HCT116 (cell line): ENCODE data around the gene ZNF423. TPM values are rescaled to one million over a fixed set of nuclear protein-coding genes. Genes with fewer than 3 reads are reported as not detected.

Experiments
- ATAC-seq: fragments of 200-7000 bp; cut with Tn5 transposase; 2 replicates; pipeline ENCODE4 v1.9.1; 2020; ENCODE audit warnings: mild to moderate bottlenecking, moderate library complexity
- BruUV-seq: library from RNA; stranded (reverse); fragments of 400-500 nt; replicated peaks from 2 replicates; lab custom pipeline; 2021; lab: Mats Ljungman, UMichigan
- CTCF ChIA-PET: fragments of 300-600 bp; sonication (Branson Sonifier 250); formaldehyde crosslinking; loops from one replicate; lab custom pipeline; 2021; ENCODE audit warnings: antibody characterized with exemption; lab: Charles Lee
- POLR2A ChIA-PET: fragments of 300-600, 350-600 bp; sonication (Branson Sonifier 250); formaldehyde crosslinking; loops from one replicate; lab custom pipeline; 2021; ENCODE audit warnings: antibody characterized with exemption; lab: Charles Lee
- RAD21 ChIA-PET, 2 experiments: fragments of 300-600 bp; sonication (Branson Sonifier 250); formaldehyde crosslinking; loops; one replicate each; lab custom pipeline; 2023; ENCODE audit warnings: low total read pairs in 2 of 2; ENCODE audit not compliant: uncharacterized antibody in 2 of 2, unreplicated experiment in 2 of 2, low non-redundant PET in 1 of 2; lab: Charles Lee
- DNase-seq: peaks from one replicate; pipeline ENCODE4 v3.0.0-alpha.2; 2010; ENCODE audit warnings: low read depth, low spot score
- H2AFZ ChIP-seq: fragments of 200-600 bp; shearing (Covaris generic), sonication (generic); 2 replicates; pipeline ENCODE4 v1.6.1; 2017; ENCODE audit warnings: low read depth, mixed run types, mixed read lengths, antibody characterized with exemption, low read length; ENCODE audit not compliant: poor library complexity, severe bottlenecking
- H3K27ac ChIP-seq: 2 replicates; pipeline ENCODE4 v1.5.1; 2012; ENCODE audit warnings: low read depth, low read length
- H3K27me3 ChIP-seq: fragments of 200-600 bp; sonication (generic); 2 replicates; pipeline ENCODE4 v1.6.1; 2016; ENCODE audit warnings: mixed run types, low read length, mixed read lengths; ENCODE audit not compliant: insufficient read depth
- H3K36me3 ChIP-seq, 2 experiments: fragments of 200-500 bp in 1 of 2; fragments of 200-600 bp in 1 of 2; sonication (Bioruptor generic) in 1 of 2; sonication (generic) in 1 of 2; 2 replicates each; pipeline versions ENCODE4 v1.5.1 to v1.6.1; 2014 to 2016; ENCODE audit warnings: low read length in 2 of 2, inconsistent platforms in 1 of 2, mixed read lengths in 1 of 2, mixed run types in 1 of 2; ENCODE audit not compliant: insufficient read depth in 2 of 2, control insufficient read depth in 1 of 2
- H3K4me1 ChIP-seq, 2 experiments: fragments of 200-600 bp in 1 of 2; sonication (generic) in 1 of 2; 2 replicates each; pipeline versions ENCODE4 v1.5.1 to v1.6.1; 2012 to 2017; ENCODE audit warnings: low read length in 2 of 2, inconsistent platforms in 1 of 2, mild to moderate bottlenecking in 1 of 2, mixed read lengths in 1 of 2, mixed run types in 1 of 2, moderate library complexity in 1 of 2; ENCODE audit not compliant: insufficient read depth in 2 of 2, control insufficient read depth in 1 of 2
- H3K4me2 ChIP-seq: fragments of 200-600 bp; sonication (generic); 2 replicates; pipeline ENCODE4 v1.6.1; 2017; ENCODE audit warnings: mixed run types, low read length, mixed read lengths
- H3K4me3 ChIP-seq, 2 experiments: fragments of 200-600 bp in 1 of 2; sonication (generic) in 1 of 2; replicated peaks in 1 of 2; 2 replicates each; pipeline ENCODE4 v1.5.1; 2011 to 2016; ENCODE audit warnings: low read length in 2 of 2, control low read depth in 1 of 2, low read depth in 1 of 2, mild to moderate bottlenecking in 1 of 2, mixed read lengths in 1 of 2, mixed run types in 1 of 2
- H3K79me2 ChIP-seq: fragments of 200-600 bp; sonication (generic); 2 replicates; pipeline ENCODE4 v1.6.1; 2017; ENCODE audit warnings: mild to moderate bottlenecking, mixed run types, low read length, moderate library complexity, mixed read lengths; ENCODE audit not compliant: insufficient read depth
- H3K9ac ChIP-seq: fragments of 200-600 bp; sonication (generic); 2 replicates; pipeline ENCODE4 v1.6.1; 2016; ENCODE audit warnings: low read length, mixed read lengths
- H3K9me2 ChIP-seq: fragments of 200-600 bp; sonication (generic), shearing (Covaris generic); 2 replicates; pipeline ENCODE4 v1.6.1; 2017; ENCODE audit warnings: mixed run types, mild to moderate bottlenecking, moderate library complexity; ENCODE audit not compliant: insufficient read depth
- H3K9me3 ChIP-seq, 2 experiments: fragments of 200-500 bp in 1 of 2; fragments of 200-600 bp in 1 of 2; sonication (Bioruptor generic) in 1 of 2; sonication (generic) in 1 of 2; 2 replicates each; pipeline ENCODE4 v1.6.1; 2014 to 2017; ENCODE audit warnings: low read length in 2 of 2, mixed read lengths in 2 of 2, inconsistent platforms in 1 of 2, low read depth in 1 of 2, mild to moderate bottlenecking in 1 of 2, mixed run types in 1 of 2, moderate library complexity in 1 of 2; ENCODE audit not compliant: control insufficient read depth in 1 of 2, insufficient read depth in 1 of 2
- H4K20me1 ChIP-seq: fragments of 200-600 bp; sonication (generic), shearing (Covaris generic); 2 replicates; pipeline ENCODE4 v1.6.1; 2017; ENCODE audit warnings: mixed run types, mild to moderate bottlenecking, moderate library complexity; ENCODE audit not compliant: insufficient read depth
- CTCF ChIP-seq, 3 experiments: fragments of 200-600 bp in 1 of 3; sonication (generic) in 1 of 3; IDR thresholded peaks in 2 of 3; conservative IDR thresholded peaks in 1 of 3; 2 replicates each; pipeline ENCODE4 v1.5.1; 2012 to 2017; ENCODE audit warnings: low read depth in 2 of 3, low read length in 2 of 3, antibody characterized with exemption in 1 of 3, borderline replicate concordance in 1 of 3, control low read depth in 1 of 3, mild to moderate bottlenecking in 1 of 3, mixed read lengths in 1 of 3, mixed run types in 1 of 3, moderate library complexity in 1 of 3; ENCODE audit not compliant: insufficient read depth in 1 of 3
- EGR1 ChIP-seq: IDR thresholded peaks from 2 replicates; pipeline ENCODE4 v1.6.1; 2012; ENCODE audit warnings: low read depth
- ELF1 ChIP-seq: IDR thresholded peaks from 2 replicates; pipeline ENCODE4 v1.6.1; 2012; ENCODE audit warnings: low read depth, borderline replicate concordance
- MAX ChIP-seq: IDR thresholded peaks from 2 replicates; pipeline ENCODE4 v1.6.1; 2012
- POLR2AphosphoS5 ChIP-seq: IDR thresholded peaks from 2 replicates; pipeline ENCODE4 v1.6.1; 2011; ENCODE audit warnings: mild to moderate bottlenecking, low read depth, low read length, moderate library complexity
- SIN3A ChIP-seq: IDR thresholded peaks from 2 replicates; pipeline ENCODE4 v1.6.1; 2012; ENCODE audit warnings: low read depth
- SP1 ChIP-seq: IDR thresholded peaks from 2 replicates; pipeline ENCODE4 v1.6.1; 2012; ENCODE audit warnings: low read depth
- SRF ChIP-seq: IDR thresholded peaks from 2 replicates; pipeline ENCODE4 v1.6.1; 2012; ENCODE audit warnings: low read depth
- TCF7L2 ChIP-seq: IDR thresholded peaks from 2 replicates; pipeline ENCODE4 v1.7.0; 2011; ENCODE audit warnings: borderline replicate concordance, inconsistent platforms; ENCODE audit not compliant: insufficient read depth, insufficient read length; ENCODE audit errors: extremely low read depth
- YY1 ChIP-seq: IDR thresholded peaks from 2 replicates; pipeline ENCODE4 v1.6.1; 2011; ENCODE audit warnings: low read length, low read depth, moderate library complexity, mild to moderate bottlenecking; ENCODE audit not compliant: insufficient replicate concordance; ENCODE audit errors: extremely low read depth
- ZBTB33 ChIP-seq: IDR thresholded peaks from 2 replicates; pipeline ENCODE4 v1.6.1; 2011; ENCODE audit warnings: mild to moderate bottlenecking, low read length, moderate library complexity; ENCODE audit not compliant: insufficient replicate concordance; ENCODE audit errors: extremely low read depth
- ZFX ChIP-seq: fragments of 450-650 bp; IDR thresholded peaks from 2 replicates; pipeline ENCODE4 v1.6.1; 2017
- intact Hi-C: fragments of 100-400 bp; cut with micrococcal nuclease; formaldehyde crosslinking; loops from 2 replicates; pipeline ENCODE4 v1.10.0; 2022
- total RNA-seq: library from RNA; stranded (reverse); gene quantifications from one replicate; pipeline ENCODE4 v1.2.1, GENCODE V29; 2021; ENCODE audit not compliant: unreplicated experiment

ZNF423 gene
- total RNA-seq, 1 experiment from 2014 or later = 0.22 TPM

GRCh38 chr16:49465661-49466528 is 390.0 kb downstream of the ZNF423 start:
- no peak overlapping the region for H3K4me3 ChIP-seq
- no peak overlapping the region for H2AFZ ChIP-seq
- RAD21 ChIA-PET = no interaction called here
- H3K9me2 ChIP-seq = no peaks in the 10 kb centered on the region
- ATAC-seq = no peak
- intact Hi-C loops = no loop called here
- H3K9me3 ChIP-seq = no peaks in the 10 kb centered on the region
- TF ChIP-seq SRF (no peak), ZFX (no peak), CTCF (IDR thresholded peaks at IDR 0.05 in 2 of 3, conservative IDR thresholded peaks at IDR 0.05 in 1 of 3; ENCODE audit: borderline replicate concordance in 1 of 3, insufficient read depth in 1 of 3, low read depth in 2 of 3, low read length in 2 of 3) (no peak), SIN3A (no peak), POLR2AphosphoS5 (no peak), MAX (no peak), EGR1 (no peak), TCF7L2 (no peak), YY1 (no peak), ZBTB33 (no peak), SP1 (no peak), ELF1 (no peak)
- TF ChIP-seq, all 23 proteins: peak for 0
- Histone ChIP-seq H3K4me1 (no peaks in the 10 kb centered on the region), H3K9ac (no peak overlapping the region), H4K20me1 (no peaks in the 10 kb centered on the region), H3K27ac (no peak overlapping the region), H3K79me2 (no peaks in the 10 kb centered on the region), H3K36me3 (no peaks in the 10 kb centered on the region), H3K4me2 (no peak overlapping the region), H3K27me3 (0 out of 2 replicates have a peak, but pooled peaks cover 5% of the 10 kb centered on the region)
- ChIA-PET POLR2A (no interaction called here), CTCF (interaction anchor here (0.7 kb wide), 1 partner anchor 12 kb away, joined by 3 read pairs; no protein-coding TSS in a partner anchor)
- no TSS peak for BruUV-seq
- no peak for DNase-seq
